Lower leg skin (tissue), 4 donors: ENCODE measurements around the gene NANOS3. TPM values are rescaled to one million over a fixed set of nuclear protein-coding genes. Genes with fewer than 3 reads are reported as not detected.

ENCODE experiments used
- DNase-seq, 2 donors: peaks; one replicate each; pipeline ENCODE4 v3.0.0-alpha.2; 2019; ENCODE audit warnings: low spot score in 2 of 2
- H3K4me3 ChIP-seq: fragments of 200-600 bp; sonication (generic); 2 replicates; pipeline ENCODE4 v1.5.1; 2017; ENCODE audit warnings: mild to moderate bottlenecking, low read depth; ENCODE audit not compliant: poor library complexity, severe bottlenecking
- POLR2A ChIP-seq, 2 donors: fragments of 450-650 bp; IDR thresholded peaks; one replicate each; pipeline ENCODE4 v1.6.1; 2016 to 2017; ENCODE audit warnings: antibody characterized with exemption in 2 of 2, mild to moderate bottlenecking in 1 of 2, moderate library complexity in 1 of 2
- WGBS, 2 donors: methylation state at CpG; one replicate each; pipeline ENCODE4 v1.1.5; 2018; 5-methylcytosine and 5-hydroxymethylcytosine counted together
- intact Hi-C: fragments of 100-400 bp; cut with DNase I; formaldehyde crosslinking; loops from one replicate; pipeline ENCODE4 v1.15.0; 2023; ENCODE audit warnings: low total_unique reads
- total RNA-seq, 4 donors: library from RNA; depleted of rRNA; stranded (reverse); fragments of >200 nt; gene quantifications; one replicate each; pipeline ENCODE4 v1.1.0, GENCODE V29; 2016
- TF ChIP-seq, protein P1 (sequence below), 3 donors: fragments of 450-650 bp; IDR thresholded peaks; one replicate each; pipeline ENCODE4 v1.5.1; 2016; ENCODE audit warnings: antibody characterized with exemption in 3 of 3, mild to moderate bottlenecking in 3 of 3, moderate library complexity in 2 of 3

Gene NANOS3
- total RNA-seq, 4 donors from 2014 or later, result not detected

DNA sequence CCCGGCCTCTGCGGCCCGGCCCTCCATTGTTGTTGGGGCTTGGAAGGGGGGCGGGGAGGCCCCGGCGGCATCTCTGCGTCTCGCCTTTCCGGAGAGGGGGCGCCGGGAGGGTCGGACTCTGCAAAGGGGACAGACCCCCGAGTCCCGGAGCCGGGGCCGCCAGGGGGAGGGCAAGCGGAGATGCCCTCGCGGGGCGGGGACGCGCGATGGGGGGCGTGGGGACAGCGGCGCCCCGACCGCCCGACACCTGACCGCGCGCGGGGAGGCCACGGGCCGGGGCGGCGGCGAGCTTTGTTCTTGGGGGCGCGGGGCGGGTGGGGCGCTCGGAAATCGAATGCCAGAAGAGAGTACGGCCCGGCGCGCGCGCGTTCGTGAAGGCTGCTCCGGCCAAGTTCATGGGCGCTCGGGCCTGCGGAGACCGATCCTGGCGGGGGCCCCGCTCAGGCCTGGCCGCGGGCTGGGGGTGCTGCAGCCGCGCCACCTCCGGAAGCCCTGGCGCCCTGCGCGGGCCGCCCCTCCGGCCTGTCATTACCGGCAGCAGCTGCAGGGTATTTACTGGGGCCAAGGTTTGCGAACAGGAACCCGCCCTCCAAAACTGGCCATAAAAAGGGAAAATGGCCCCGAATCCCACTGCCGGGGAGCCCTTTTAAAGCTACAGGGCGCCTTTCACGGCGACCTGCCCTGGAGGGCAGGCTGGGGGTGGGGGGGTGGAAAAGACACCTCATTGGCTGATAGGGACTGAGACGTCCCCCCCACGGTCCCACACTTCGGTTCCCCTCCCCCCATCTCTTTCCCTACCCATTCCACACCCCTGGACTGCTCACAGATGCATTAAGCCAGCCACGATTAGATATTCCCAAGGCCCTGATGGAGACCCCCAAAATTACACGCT, 11.1 kb upstream of the NANOS3 start:
- TF ChIP-seq, protein P1, sequence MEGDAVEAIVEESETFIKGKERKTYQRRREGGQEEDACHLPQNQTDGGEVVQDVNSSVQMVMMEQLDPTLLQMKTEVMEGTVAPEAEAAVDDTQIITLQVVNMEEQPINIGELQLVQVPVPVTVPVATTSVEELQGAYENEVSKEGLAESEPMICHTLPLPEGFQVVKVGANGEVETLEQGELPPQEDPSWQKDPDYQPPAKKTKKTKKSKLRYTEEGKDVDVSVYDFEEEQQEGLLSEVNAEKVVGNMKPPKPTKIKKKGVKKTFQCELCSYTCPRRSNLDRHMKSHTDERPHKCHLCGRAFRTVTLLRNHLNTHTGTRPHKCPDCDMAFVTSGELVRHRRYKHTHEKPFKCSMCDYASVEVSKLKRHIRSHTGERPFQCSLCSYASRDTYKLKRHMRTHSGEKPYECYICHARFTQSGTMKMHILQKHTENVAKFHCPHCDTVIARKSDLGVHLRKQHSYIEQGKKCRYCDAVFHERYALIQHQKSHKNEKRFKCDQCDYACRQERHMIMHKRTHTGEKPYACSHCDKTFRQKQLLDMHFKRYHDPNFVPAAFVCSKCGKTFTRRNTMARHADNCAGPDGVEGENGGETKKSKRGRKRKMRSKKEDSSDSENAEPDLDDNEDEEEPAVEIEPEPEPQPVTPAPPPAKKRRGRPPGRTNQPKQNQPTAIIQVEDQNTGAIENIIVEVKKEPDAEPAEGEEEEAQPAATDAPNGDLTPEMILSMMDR (IDR thresholded peaks at IDR 0.05), result no peak
- TF ChIP-seq POLR2A (IDR thresholded peaks at IDR 0.05), result no peak
- 3 to 5% methylated on average over 21 to 31 of the region's 82 CpGs for WGBS, 2 donors
- intact Hi-C loops, result no loop called here
- peak overlapping the region; percentile 47 for H3K4me3 ChIP-seq
- DNase-seq, result no peak

DNA sequence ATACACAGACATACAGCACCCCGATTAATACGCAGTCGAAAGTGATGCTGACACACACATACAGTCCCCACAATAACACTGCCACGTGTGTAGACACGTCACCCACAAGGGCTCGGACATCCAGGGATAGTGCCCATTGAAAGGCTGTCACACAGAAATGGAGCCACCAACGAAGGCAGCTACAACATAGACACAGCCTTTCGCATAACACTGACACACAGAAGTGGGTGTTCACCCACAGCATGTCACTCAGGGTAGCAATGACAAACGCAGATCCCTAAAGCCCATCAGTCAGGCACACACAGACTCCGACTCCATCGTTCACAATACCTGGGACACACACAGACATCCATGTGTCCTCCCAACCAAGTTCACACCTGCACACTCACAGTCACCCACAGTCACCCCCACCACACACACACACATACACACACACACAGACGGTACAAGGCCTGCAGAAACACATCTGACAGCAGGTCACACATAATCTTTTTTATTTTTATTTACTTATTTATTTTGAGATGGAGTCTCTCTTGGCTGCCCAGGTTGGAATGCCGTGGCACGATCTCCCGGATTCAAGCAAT, 10.4 kb upstream of the NANOS3 start:
- intact Hi-C loops, result no loop called here
- WGBS, 2 donors, result 67 to 75% methylated on average over 15 of the region's 15 CpGs
- no peak overlapping the region for H3K4me3 ChIP-seq
- no peak for DNase-seq
- TF ChIP-seq, protein P1 (IDR thresholded peaks at IDR 0.05), result no peak
- TF ChIP-seq POLR2A (IDR thresholded peaks at IDR 0.05), result no peak

DNA sequence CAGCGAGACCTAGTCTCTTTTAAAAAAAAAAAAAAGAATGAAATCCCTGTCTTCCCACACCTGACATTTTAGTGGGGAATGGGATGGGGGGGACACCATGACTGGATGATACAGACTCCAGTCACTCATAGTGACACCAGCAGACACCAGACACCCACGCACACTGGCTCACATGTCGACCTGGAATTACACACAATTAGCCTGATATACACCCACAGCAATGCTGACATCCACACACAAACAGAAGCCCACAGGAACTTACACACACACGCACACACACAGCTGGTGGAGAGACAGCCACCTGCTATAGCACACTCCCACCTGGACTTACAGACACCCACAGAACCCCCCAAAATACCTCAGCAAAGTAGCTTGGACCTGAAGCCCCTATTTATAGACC, 8.3 kb upstream of the NANOS3 start:
- intact Hi-C loops, result no loop called here
- H3K4me3 ChIP-seq, result no peak overlapping the region
- TF ChIP-seq, protein P1 (IDR thresholded peaks at IDR 0.05), result no peak
- no peak for TF ChIP-seq POLR2A (IDR thresholded peaks at IDR 0.05)
- DNase-seq, result no peak
- WGBS, 2 donors, result 82 to 88% methylated on average over 4 of the region's 4 CpGs

DNA sequence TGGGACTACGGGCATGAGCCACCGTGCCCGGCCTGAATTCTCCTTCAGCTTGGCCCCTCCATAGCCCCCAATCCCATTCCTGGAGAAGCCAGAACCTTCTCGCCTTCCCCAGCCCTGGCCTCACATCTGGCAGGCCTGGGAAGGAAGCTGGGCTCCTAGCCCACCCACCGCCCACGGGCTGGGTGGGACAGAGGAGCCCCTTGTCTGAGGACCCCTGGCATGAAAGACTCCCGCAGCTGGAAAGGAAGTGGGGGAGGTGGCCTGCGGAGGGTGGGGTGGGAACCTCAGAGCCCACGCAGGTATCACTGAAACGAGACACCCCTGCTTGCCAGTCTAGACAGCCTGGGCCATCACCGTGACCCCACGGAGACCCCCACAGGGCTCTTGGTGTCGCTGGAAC, 7.7 kb upstream of the NANOS3 start:
- intact Hi-C loops, result no loop called here
- no peak for DNase-seq
- no peak overlapping the region for H3K4me3 ChIP-seq
- TF ChIP-seq, protein P1 (IDR thresholded peaks at IDR 0.05), result no peak
- TF ChIP-seq POLR2A (IDR thresholded peaks at IDR 0.05), result no peak
- 65 to 80% methylated on average over 11 to 13 of the region's 13 CpGs for WGBS, 2 donors

DNA sequence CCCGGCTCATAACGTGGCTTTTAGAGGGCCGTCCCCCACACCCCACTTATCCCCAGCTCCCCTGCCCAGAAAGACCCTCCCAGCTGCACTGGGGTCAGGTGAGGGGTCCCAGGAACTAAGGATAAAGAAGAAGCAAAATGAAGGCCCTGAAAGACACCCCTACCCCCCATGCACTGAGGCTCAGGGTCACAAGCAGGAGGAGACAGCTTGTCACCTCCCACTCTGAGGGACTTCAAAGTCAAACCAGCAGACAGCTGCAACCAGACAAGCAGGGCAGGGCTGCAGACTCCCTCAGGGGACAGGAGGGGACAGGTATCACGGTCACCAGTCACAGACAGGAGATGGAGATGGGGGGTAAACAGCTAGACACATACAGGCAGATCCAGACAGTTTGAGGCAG, 6.1 kb upstream of the NANOS3 start:
- no peak overlapping the region for H3K4me3 ChIP-seq
- DNase-seq, result no peak
- TF ChIP-seq, protein P1 (IDR thresholded peaks at IDR 0.05), result no peak
- no peak for TF ChIP-seq POLR2A (IDR thresholded peaks at IDR 0.05)
- intact Hi-C loops, result no loop called here
- 89 to 95% methylated on average over 4 of the region's 4 CpGs for WGBS, 2 donors
